ENCODE measurements around the gene MEIG1. TPM values are rescaled to one million over a fixed set of nuclear protein-coding genes. Genes with fewer than 3 reads are reported as not detected.
"Not testable (repeated sequence)": the region's sequence is repeated elsewhere in the genome, so short reads cannot be mapped to it uniquely, and the experiment has no call there.

The MEIG1 gene, protein sequence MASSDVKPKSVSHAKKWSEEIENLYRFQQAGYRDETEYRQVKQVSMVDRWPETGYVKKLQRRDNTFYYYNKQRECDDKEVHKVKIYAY
- total RNA-seq: not detected in 2 replicates

- peak; percentile 85 to 87 for DNase-seq (ENCODE audit: low read depth in 2 of 2)
Observed at GRCh38 chr10:14959221-14960057, at the start of gene MEIG1. MEIG1 (plus strand) TSS chr10:14959388; CDS start chr10:14966469, 7,081 bp downstream.

DNA sequence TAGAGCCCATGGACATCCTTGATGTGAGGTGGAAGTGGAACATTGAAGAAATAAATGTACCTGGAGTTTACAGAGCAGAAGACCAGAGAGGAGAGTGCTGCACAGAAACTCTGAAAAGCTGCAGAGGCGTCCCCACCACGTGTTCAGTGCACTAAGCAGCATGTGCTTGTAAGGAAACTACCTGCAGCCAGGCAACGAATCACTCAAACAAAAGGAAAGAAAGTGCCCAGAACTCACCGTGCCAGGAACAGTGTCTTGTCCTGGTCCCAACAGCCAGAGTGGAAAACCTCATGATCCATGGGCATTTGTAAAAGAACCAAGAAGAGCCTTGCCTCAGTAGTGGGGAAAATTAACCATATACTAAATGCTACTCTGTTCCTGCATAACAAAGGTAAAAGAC is 48.2 kb upstream of the MEIG1 start:
- DNase-seq (ENCODE audit: low read depth in 2 of 2): no peak

- no peak for DNase-seq (ENCODE audit: low read depth in 2 of 2)
Observed at GRCh38 chr10:14911801-14912200, 47.4 kb upstream of the MEIG1 start.

DNA sequence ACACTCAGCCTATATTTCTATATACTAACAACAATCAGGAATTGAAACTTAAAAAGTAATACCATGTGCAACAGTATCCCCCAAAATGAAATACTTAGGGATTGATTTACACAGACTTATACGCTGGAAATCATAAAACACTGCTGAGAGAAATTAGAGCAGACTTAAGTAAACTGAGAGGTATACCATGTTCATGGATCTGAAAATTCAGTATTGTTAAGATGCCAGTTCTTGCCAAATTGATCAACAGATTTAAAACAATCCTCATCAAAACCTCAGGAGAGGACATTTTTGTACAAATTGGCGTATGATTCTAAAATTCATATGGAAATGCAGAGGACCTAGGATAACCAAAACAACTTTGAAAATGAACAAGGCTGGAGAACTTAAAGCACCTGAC is 42.6 kb upstream of the MEIG1 start:
- no peak for DNase-seq (ENCODE audit: low read depth in 2 of 2)

- DNase-seq (ENCODE audit: low read depth in 2 of 2): no peak
Observed at GRCh38 chr10:14917827-14918226, 41.4 kb upstream of the MEIG1 start.

GRCh38 chr10:14918964-14919363 is 40.2 kb upstream of the MEIG1 start:
- no peak for DNase-seq (ENCODE audit: low read depth in 2 of 2)

- DNase-seq (ENCODE audit: low read depth in 2 of 2): no peak
Observed at GRCh38 chr10:14924013-14924412, 35.2 kb upstream of the MEIG1 start.

DNA sequence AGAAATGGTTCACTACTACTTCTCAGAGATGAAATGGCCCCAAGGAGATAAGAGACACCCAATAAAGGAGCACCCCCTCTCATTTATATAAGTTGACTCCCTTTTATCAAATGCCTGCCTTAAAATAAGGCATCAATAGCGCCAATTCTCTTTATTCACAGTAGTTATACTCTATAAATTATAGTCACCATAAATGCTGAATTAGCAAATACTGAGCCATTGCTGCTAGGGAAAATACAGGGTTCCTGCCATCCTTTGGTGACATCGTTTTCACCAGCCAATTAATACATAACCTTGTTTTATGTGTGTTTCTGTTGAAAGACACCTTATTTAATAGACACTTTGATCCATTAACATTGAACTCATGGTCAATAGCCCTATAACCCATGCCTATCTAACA is 33.9 kb upstream of the MEIG1 start:
- no peak for DNase-seq (ENCODE audit: low read depth in 2 of 2)

DNA sequence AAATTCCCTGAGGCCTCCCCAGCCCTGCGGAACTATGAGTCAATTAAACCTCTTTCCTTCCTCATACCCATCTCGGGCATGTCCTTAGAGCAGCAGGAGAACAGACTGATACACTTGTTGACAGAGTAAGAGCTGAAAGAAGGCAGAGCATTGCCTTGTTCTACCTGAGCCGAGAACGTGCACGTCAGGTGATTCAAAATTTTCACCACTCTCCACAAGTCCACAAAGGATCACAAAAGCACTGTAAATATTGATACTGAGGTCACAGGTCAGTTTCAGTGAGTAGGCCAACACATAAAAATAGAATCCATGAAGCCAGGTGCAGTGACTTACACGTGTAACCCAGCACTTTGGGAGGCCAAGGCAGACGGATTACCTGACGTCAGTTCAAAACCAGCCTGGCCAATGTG is 33.1 kb upstream of the MEIG1 start:
- DNase-seq (ENCODE audit: low read depth in 2 of 2): no peak

DNA sequence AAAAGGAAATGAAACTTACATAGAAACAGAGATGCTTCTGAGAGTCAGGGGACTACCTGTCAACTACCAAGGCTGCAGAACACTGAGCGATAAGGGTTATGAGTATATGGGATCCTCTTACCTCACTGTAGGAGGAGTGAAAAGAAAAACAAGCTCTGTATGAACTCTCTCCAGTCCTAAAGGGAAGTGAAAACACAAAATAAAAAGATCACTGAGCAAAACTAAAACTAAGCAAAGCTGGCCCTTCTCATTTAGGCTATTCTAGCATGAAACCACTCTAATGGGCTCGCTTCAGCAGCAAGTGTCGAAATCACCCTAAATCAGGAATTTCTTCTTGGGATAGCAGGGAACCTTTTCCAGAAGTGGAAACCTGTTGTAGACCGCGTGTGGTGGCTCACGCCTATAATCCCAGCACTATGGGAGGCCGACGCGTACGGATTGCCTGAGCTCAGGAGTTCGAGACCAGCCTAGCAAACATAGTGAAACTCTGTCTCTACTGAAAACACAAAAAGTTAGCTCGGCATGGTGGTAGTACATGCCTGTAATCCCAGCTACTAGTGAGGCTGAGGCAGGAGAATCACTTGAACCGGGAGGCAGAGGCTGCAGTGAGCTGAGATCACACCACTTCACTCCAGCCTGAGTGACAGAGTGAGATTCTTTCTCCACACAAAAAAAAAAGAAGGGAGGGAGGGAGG is 32.3 kb upstream of the MEIG1 start:
- DNase-seq (ENCODE audit: low read depth in 2 of 2): no peak

DNA sequence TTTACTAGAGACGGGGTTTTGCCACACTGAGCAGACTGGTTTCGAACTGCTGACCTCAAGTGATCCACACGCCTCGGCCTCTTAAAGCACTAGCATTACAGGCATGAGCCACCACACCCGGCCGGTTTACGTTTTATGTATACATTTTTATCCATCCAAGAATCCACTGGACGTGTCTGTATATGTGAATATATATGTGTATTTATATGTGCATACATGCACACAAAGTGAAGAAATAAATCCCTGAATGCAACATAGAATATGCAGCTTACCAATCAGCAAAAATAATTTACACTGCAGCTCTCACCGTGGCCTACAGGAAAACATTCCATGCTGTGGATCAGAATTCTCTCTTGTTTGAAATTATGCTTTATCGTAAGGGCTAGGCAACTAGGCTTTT is 28.6 kb upstream of the MEIG1 start:
- no peak for DNase-seq (ENCODE audit: low read depth in 2 of 2)

- DNase-seq (ENCODE audit: low read depth in 2 of 2): no peak
Observed at GRCh38 chr10:14936584-14936983, 22.6 kb upstream of the MEIG1 start.

DNA sequence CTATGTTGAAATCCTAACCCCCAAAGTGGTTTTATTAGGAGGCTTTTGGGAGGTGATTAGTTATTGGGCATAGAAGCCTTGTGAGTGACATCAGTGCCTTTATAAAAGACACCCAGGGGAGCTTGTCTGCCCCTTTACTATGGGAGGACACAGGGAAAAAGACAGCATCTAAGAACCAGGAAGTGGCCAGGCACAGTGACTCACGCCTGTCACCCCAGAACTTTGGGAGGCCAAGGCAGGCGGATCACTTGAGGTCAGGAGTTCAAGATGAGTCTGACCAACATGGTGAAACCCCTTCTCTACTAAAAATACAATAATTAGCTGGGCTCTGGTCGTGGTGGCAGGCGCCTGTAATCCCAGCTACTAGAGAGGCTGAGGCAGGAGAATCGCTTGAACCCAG is 20.2 kb upstream of the MEIG1 start:
- not testable (repeated sequence) for DNase-seq (ENCODE audit: low read depth in 2 of 2)

- peak in 1 of 2 donors; percentile 21 for DNase-seq (ENCODE audit: low read depth in 2 of 2)
Observed at GRCh38 chr10:14942147-14942949, 16.8 kb upstream of the MEIG1 start.

- DNase-seq (ENCODE audit: low read depth in 2 of 2): not testable (repeated sequence)
Observed at GRCh38 chr10:14942950-14943338, 16.2 kb upstream of the MEIG1 start.

- DNase-seq (ENCODE audit: low read depth in 2 of 2): no peak
Observed at GRCh38 chr10:14945108-14945507, 14.1 kb upstream of the MEIG1 start.

DNA sequence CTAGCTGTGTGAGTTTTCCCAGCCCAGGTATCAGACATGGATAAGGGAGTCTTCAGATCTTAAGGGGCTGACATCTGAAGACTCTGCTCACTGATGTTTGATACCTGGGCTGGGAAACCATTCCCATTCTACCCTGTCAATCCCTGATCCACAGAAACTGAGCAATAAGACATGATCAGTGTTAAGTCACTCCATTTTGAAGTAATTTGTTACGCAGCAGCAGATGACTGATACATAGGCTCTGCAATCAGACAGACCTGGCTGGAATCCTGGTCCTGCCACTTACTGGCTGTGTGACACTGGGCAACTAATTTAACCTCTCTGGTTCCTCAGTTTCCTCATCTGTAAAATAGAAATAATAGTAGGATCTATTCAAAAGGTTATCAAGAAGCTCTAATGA is 11.9 kb upstream of the MEIG1 start:
- DNase-seq (ENCODE audit: low read depth in 2 of 2): no peak

GRCh38 chr10:14949291-14949690 is 9.9 kb upstream of the MEIG1 start:
- no peak for DNase-seq (ENCODE audit: low read depth in 2 of 2)

DNA sequence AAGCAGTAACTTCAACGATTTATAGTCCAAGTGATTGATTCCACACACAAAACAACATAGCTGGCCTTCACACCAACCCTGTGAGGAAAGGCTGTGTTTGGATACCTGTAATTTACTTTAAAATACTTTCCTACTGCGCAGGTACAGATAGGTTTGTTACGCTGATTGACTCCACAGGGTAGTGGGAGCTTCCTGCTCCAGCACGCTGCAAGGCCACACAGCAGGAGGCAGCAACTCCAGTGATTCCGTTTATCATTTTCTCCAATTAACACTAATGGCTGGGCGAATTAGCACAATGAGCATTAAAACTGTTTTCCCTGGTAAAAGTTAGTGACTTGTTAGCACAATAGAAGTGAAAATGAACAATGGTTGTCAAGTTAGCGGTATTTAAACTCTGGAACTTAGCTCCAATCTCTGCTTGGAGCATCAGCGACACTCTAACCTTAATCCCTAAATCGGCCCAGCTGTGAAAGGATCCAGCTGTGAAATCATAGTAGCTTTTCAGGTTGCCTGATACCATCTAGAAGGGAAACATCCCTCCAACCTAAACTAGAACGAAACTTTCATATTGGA is 6.3 kb upstream of the MEIG1 start:
- DNase-seq (ENCODE audit: low read depth in 2 of 2): peak in 1 of 2 donors; percentile 17

DNA sequence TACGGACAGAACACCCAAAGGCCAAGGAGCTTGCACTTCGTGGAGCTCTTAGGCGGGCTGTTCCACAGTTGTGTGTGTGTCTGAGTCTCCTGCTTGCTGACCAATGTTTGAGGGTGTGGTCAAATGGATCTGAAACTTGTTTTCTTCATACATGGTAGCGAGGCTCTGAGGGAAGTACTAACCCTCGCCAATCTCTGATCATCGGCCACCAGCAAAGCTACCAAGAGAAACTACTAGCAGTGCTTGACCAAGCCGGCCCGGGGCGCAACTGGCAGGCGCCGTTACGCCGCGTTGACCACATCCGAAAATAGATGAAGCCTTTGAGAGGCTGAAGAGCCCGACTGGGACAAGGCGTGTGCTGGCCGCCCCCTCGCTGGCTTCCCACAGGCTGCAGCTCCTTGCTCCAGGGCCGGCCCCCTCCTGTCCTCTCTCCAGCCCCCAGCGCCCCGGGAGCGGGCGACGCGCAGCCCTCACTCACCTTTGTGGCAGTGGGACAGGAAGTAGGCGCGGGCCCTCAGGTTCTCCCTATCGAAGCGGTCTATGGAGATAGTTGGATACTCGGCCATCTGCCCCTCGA is 5.7 kb upstream of the MEIG1 start:
- DNase-seq (ENCODE audit: low read depth in 2 of 2): peak in 1 of 2 donors; percentile 70

Measured in dermis microvascular lymphatic vessel endothelial cell (primary cell).